DMS114 treated with DMSO at 0.1 percent for 48 hours (cell line): Measurements from ENCODE around the gene NKRF.
A peak's percentile ranks its signal among the peaks of the same experiment; 100 is the strongest.

Source experiments
- DNase-seq: peaks from one replicate; lab custom pipeline; 2025; ENCODE audit not compliant: unreplicated experiment; lab: John Stamatoyannopoulos, UW

NKRF gene

GRCh38 chrX:119617517-119618164 lies 11.4 kb upstream of the NKRF start:
- no peak for DNase-seq

DNA sequence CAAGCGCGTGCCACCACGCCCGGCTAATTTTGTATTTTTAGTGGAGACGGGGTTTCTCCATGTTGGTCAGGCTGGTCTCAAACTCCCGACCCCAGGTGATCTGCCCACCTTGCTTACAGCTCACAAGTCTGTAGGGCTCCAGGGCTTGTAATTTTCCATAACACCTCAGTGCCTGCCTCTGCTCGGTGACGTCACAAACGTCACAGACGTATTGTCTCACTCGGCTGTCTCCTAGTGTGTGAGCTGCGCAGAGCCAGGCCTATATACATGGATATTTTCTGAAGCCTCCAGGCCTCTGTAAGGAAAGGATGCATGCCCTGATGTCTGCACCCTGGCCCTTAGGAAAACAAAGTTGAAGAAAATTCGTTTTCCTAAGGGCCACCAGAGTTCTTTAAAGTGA lies 8.6 kb upstream of the NKRF start:
- no peak for DNase-seq

GRCh38 chrX:119607018-119607389 lies 780 bp upstream of the NKRF start:
- DNase-seq = no peak

GRCh38 chrX:119605464-119606279 lies 552 bp downstream of the NKRF start:
- DNase-seq = no peak

GRCh38 chrX:119604766-119605463 lies 1.3 kb downstream of the NKRF start:
- no peak for DNase-seq

DNA sequence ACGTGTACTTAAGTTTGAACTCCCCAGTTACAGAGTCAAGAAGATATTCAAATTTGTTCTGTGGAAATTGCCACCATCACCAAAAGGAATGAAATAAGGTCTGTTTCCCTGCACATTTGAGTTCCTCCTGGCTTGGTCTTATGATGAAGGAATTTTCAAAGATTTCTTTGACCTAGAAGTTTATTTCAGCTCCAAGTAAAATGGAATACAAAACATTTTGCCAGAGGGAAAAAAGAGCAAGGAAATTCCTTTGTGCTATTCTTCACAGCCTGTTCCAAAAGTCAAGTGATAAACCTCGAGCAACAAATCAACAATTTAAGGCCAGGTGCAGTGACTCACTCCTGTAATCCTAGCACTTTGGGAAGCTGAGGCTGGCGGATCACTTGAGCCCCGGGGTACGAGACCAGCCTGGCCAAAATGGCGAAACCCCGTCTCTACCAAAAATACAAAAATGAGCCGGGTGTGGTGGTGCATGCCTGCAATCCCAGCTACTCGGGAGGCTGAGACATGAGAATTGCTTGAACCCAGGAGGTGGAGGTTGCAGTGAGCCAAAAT lies 3.4 kb downstream of the NKRF start:
- no peak for DNase-seq

GRCh38 chrX:119589810-119590209 lies 16.4 kb downstream of the NKRF start:
- no peak for DNase-seq

DNA sequence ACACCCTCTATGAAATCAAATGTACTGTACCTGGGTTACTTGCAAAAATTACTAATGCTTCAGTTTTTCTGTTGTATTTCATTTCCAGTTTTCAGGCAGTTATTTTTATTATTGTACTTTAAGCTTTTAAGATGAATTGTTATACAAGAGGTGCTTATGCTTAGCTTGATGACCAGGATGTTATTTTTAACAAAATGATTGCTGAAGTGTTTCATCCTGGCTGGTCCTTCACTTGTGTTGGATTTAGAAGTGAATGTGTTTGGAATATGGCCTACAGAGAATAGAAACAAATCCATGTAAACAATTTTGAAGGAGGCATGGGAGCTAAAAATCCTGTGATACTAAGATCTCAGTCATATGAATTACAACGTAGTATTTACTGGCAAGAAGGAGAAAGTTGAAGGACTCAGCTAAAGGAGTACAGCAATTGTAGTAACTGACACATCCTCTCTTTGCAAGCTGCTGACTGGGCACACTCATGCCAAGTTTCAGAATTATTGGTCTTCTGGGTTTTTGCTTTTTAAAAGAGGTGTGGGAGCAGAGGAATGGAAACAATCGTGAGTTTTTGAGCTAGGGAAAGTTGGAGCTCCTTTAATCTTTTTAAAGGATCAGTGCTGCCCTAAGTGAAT lies 22.7 kb downstream of the NKRF start:
- no peak for DNase-seq

- DNase-seq = no peak
Measured at GRCh38 chrX:119579414-119579813, 26.8 kb downstream of the NKRF start.

DNA sequence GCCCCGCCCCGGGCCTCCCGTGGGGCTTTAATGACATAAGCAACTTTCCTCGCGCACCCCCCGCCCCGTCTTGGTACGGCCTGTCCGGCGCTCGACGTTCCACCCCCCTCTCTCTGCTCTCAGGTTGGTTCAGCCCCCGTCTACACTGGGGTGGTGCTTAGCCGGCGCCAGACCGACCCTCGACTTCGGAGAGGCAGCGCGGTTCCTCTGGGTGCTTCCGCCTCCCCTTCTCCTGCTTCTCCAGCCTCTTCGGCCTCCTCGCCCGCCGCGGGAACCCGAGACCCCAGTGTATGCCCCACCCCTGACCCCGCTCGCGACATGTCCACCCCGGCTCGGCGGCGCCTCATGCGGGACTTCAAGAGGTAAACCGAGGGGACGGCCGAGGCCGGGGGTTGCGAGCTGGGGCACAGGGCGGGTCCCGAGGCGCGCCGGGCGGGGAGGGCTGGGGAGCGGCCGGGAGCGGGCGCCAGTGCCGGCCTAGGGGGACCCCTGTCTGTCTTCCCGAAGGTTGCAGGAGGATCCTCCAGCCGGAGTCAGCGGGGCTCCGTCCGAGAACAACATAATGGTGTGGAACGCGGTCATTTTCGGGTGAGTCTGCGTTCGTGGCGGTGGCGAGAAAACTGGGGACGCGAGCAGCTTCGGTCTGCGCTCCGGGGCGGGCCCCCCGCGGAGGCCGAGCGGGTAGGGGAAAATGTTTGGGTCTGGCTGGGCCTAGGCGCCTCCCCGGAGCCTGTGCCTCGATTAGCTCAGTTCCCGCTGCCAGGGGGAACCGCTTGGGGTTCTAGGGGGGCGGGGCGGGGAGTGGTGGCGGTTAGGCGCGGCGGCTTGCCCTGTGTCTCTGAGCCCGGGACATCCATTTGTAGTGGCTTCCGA lies 31.6 kb downstream of the NKRF start, which contains the start of gene UBE2A:
Gene UBE2A (plus strand): TSS at position 170 of the 873 bp plus-strand sequence. CDS start 149 bp downstream, at position 319.
- peak; percentile 48 for DNase-seq

- DNase-seq = no peak
Measured at GRCh38 chrX:119573840-119574393, 32.3 kb downstream of the NKRF start.

GRCh38 chrX:119573222-119573621 lies 33.0 kb downstream of the NKRF start:
- no peak for DNase-seq

DNA sequence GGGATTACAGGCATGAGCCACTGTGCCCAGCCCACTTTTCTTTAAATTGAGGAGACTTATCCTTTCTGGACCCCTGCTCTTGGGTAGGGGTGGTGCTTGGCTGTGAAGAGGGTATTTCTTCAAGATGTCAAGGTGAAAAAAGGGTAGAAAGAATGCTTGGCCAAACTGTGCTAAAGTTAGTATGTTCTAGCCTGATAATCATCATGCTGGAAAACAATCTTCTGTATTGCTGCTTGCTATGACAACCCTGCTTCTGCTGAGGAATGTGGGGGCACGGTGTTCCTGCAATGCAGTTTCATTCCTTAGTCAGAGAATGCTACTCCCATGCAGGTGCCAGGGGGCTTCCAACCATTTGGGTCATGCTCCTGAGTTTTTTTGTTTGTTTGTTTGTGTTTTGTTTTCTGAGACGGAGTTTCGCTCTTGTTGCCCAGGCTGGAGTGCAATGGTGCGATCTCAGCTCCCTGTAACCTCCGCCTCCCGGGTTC lies 35.8 kb downstream of the NKRF start:
- DNase-seq = no peak

DNA sequence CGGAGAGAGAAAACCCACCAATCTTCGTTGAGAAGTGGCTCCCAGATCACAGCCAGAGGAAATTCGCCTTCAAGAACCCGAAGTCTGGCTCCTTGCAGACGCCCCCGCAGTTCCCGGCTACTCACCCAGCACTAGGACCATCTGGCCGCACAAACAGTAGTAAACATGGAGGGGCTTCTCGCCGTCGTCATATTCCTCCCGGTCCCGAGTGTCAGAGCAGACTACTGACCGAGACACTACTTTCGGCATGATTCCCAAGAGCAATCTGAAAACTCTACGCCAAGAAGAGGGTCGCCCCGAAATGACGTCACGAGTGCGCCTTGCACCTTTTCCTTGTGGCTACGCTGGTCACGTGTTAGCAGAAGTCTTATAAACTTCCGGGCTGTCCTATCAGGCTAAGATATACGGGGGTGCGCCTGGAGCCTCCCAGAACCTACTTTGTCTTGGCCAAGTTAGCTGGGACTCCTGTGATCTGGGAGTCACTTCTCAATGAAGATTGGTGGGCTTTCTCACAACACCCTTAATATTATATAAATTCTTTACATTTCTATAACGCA lies 41.0 kb downstream of the NKRF start, which contains the start of gene STEEP1:
Gene STEEP1 (minus strand): TSS at position 303 of the 557 bp plus-strand sequence. CDS start 54 bp downstream, at position 249.
- peak; percentile 83 for DNase-seq

DNA sequence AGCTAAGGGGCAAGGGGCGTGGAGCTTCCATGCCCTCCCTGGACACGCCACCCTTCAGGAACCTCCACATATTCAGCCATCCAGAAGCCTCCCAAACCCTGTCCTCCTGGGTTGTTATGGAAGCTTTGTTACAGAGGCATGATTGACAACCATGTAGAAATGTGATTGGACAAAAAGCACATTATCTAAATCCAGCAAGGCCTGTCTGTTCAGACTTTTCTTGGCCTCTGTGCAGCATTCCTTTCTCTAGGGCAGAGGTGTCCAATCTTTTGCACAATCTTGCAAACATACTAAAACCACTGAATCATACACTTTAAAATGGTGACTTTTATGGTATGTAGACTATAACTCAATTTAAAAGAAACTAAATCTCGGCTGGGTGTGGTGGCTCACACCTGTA lies 53.7 kb downstream of the NKRF start:
- no peak for DNase-seq

DNA sequence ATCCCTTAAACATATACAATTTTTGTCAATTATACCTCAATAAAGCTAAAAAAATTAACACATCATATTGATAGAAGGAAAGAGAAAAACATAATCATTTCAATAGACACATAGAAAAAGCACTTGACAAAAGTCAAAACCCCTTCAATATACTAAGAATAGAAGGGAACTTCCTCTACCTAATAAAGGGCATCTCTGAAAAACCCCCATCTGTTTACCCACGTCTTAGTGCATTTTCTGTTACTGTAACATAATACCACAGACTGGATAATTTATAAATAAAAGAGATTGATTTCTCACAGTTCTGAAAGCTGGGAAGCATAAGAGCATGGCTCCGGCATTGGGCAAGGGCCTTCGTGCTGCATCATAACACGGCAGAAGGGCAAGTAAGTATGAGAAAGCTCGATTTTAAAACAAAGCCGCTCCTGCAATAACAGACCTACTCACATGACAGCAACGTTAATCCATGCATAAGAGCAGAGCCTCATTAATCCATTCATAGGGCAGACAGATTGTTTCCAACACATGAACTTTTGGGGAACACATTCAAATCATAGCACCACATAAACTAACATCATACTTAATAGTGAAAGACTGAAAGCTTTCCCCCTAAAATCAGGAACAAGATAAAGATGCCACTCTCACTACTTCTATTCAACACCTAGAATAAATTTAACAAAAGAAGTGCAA lies 56.8 kb downstream of the NKRF start:
- no peak for DNase-seq

GRCh38 chrX:119541188-119541587 lies 65.0 kb downstream of the NKRF start:
- DNase-seq = no peak

- no peak for DNase-seq
Measured at GRCh38 chrX:119539872-119540271, 66.4 kb downstream of the NKRF start.
